Measurements from ENCODE around the gene SP2.

Gene SP2

DNA sequence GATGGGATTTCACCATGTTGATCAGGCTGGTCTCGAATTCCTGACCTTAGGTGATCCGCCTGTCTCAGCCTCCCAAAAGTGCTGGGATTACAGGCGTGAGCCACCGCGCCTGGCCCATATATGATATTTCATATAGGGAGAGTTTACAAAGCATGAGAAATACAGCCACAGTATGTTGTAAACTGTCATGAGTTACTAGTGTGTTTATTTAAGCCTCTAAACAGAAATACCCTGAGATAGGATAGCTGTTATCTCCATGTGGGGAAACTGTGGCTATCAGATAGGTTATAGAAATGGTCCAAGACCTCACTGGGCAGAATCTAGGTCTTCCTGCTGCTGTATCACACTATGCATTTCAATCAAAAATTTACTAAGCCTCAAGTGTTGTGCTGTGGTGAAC lies 72.8 kb downstream of the SP2 start:
- DNase-seq (ENCODE audit: insufficient read length, low spot score) (no peak), FAIRE-seq (no peak)

DNA sequence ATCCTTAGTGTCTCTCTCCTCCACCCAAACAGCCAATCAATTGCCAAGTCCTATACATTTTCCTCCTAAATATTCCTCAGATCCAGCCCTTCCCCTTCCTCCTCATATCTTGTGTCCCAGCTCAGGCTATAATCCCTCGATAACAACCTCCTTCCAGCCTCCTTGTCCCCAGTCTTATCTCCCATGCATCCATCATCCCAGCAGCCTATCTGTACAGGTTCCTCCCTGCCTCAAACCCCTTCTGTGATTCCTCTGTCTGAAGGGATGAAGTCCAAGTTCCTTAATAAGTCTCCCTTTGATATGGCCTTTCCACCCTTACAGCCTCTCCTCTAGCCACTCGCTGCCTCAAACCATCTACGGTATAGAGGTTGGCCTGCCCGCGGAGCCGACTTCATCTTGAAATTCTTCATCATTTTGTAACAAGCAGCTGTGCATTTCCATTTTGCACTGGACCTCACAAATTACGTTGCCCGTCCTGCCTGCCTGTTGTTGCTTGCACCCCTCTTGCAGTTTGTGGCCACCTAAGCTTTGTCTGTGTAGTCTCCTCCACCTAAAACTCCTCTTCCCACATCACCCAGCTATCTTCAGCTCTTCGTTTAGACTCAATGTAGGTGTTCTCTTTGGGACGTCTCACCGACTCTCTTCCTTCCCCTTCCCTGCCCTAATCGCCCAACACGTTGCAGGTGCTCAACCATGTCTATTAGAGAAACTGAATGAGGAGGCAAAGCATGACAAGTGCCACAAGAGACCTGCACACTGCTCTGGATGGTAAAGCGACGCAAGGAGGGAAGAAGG lies 74.1 kb downstream of the SP2 start:
- no peak for DNase-seq (ENCODE audit: insufficient read length, low spot score)
- no peak for FAIRE-seq

DNA sequence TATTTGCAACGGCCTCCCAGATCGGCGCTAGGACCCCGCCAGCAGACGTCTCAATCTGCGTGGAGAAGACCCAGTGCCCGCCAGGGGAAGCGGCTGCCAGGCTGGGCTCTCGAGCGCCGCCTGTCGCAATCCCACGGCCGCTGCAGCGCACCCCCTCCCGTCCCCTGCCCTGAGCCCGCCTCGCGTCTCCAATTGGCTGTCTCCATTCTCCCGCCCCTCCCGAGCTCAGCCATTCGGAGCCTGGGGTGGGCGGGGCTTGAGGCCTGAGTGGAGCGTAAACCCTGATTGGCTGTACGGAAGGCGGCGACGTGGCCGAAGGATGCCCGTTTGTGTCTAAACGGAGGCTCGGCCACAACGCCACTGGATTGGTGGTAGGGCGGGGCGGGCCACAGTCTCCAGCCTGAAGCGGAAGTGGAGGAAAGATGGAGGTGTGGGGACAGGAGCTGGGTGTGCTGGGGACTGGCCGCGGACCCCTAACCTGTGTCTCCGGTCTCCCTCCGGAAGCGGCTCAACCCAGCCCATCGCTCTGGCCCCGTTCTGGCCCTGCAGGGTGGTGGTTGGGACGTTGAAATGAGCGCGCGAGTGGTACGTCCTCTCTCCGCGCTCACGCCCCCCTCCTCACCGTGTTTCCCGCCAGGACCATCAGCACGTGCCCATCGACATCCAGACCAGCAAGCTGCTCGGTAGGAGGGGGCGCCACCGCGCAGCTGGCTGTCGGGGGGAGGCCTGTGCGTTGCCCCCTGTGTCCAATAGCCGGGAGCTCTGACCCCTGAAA lies 74.9 kb downstream of the SP2 start, which contains the start of gene CDK5RAP3:
CDK5RAP3 (plus strand) TSS at position 389 of the 775 bp plus-strand sequence; CDS start at position 423, 34 bp downstream.
- FAIRE-seq (peak; percentile 99), DNase-seq (ENCODE audit: insufficient read length, low spot score) (peak; percentile 100)

DNA sequence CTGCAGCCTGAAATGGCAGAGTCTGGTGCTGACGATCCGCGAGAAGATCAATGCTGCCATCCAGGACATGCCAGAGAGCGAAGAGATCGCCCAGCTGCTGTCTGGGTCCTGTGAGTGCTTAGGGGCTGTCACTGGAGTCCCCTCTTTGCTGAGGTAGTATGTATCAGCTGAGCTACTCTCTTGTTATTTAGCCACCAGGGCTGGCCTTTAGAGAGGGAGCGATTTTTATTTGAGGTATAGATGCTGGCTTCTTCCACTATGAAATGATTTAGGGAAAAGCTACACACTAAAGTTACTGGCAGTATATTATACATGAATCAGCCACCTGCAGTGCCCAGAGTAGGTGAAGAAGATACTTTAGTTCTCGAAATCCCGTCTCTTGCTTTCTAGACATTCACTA lies 77.5 kb downstream of the SP2 start:
- FAIRE-seq (no peak), DNase-seq (ENCODE audit: insufficient read length, low spot score) (no peak)

DNA sequence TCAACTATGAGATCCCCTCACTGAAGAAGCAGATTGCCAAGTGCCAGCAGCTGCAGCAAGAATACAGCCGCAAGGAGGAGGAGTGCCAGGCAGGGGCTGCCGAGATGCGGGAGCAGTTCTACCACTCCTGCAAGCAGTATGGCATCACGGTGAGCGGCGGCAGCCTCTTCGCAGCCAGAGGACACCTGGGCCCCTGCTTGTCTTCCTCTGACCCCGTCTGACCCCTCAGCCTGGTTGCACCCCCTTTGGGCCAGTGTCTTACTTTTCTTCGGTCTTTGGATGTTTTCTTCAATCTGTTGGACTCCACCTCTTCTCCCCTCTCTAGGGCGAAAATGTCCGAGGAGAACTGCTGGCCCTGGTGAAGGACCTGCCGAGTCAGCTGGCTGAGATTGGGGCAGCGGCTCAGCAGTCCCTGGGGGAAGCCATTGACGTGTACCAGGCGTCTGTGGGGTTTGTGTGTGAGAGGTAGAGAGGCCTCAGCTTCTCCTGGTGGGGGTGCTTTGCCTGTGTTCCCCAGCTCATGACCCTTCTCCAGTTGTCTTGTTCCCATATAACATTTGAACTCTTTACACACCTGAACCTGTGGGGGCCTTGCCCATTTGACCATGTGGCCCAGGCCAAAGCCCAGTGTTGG lies 79.3 kb downstream of the SP2 start:
- DNase-seq (ENCODE audit: insufficient read length, low spot score): no peak
- no peak for FAIRE-seq

DNA sequence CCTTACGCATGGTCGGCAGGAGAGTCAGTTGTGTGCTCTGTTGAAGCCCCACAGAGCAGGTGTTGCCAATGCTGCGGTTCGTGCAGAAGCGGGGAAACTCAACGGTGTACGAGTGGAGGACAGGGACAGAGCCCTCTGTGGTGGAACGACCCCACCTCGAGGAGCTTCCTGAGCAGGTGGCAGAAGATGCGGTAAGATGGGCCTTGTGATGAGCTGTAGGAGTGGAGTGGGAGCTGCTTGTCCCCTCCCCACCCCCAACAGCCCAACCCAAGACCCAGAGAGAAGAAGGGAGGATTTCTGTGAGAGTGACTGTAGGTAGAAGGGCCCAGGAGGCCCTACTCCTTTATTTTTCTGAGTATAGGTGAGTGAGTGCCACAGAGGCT lies 79.8 kb downstream of the SP2 start:
- no peak for FAIRE-seq
- DNase-seq (ENCODE audit: insufficient read length, low spot score): no peak

DNA sequence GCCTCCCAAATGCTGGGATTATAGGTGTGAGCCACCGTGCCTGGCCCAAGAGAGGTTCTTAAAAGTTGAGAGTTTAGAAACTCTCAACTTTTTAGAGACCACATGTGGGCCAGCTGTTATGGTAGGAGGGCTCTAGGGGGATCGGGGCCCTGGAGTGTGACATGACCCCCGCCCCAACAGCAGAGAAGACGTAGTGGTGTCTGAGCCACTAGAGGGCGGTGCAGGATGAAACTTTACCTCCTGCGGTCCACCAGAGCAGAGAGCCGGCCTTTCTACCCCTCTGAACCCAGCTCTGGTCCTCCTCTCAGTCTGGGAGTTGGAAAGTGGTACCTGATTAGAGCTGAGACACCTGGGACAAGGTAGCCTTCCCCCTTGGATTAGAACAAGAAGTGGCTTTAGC lies 82.3 kb downstream of the SP2 start:
- FAIRE-seq (peak; percentile 44), DNase-seq (ENCODE audit: insufficient read length, low spot score) (peak; percentile 83)

Measured in HTR-8/SVneo (cell line).